ENCODE measurements around the gene ISM2. TPM values are rescaled to one million over a fixed set of nuclear protein-coding genes. Genes with fewer than 3 reads are reported as not detected.
A peak's percentile ranks its signal among the peaks of the same experiment; 100 is the strongest.

The ISM2 gene
- total and polyA plus RNA-seq, 5 donors: not detected

GRCh38 chr14:77507762-77508161 is 9.1 kb upstream of the ISM2 start:
- 96% methylated on average over 3 of the region's 3 CpGs for WGBS
- Histone ChIP-seq H3K27me3 (ENCODE audit: control insufficient read depth, insufficient read depth) (no peaks in the 10 kb centered on the region), H3K4me1 (ENCODE audit: control insufficient read depth, insufficient read depth, low read length) (no peaks in the 10 kb centered on the region), H3K9me3 (ENCODE audit: control insufficient read depth, low read length) (no peaks in the 10 kb centered on the region), H3K27ac (ENCODE audit: low read length) (no peak overlapping the region), H3K4me3 (ENCODE audit: low read length) (no peak overlapping the region)
- ATAC-seq (no peak), DNase-seq (no peak)
- intact Hi-C loops (cut with DNase I): no loop called here

- Histone ChIP-seq H3K4me1 (ENCODE audit: control insufficient read depth, insufficient read depth, low read length) (no peaks in the 10 kb centered on the region), H3K9me3 (ENCODE audit: control insufficient read depth, low read length) (no peaks in the 10 kb centered on the region), H3K4me3 (ENCODE audit: low read length) (no peak overlapping the region), H3K27ac (ENCODE audit: low read length) (no peak overlapping the region), H3K27me3 (ENCODE audit: control insufficient read depth, insufficient read depth) (no peaks in the 10 kb centered on the region)
- ATAC-seq: no peak
- intact Hi-C loops (cut with DNase I): no loop called here
- no peak for DNase-seq
- 71% methylated on average over 4 of the region's 4 CpGs for WGBS
Measured at GRCh38 chr14:77505031-77505430, 6.4 kb upstream of the ISM2 start.

GRCh38 chr14:77503138-77503537 is 4.5 kb upstream of the ISM2 start:
- ATAC-seq: no peak

GRCh38 chr14:77502109-77502782 is 3.6 kb upstream of the ISM2 start:
- H3K27me3 ChIP-seq (ENCODE audit: control insufficient read depth, insufficient read depth): no peaks in the 10 kb centered on the region
- ATAC-seq: no peak
- WGBS: 80% methylated on average over 11 of the region's 11 CpGs
- no peak overlapping the region for H3K4me3 ChIP-seq (ENCODE audit: low read length)
- DNase-seq: no peak
- intact Hi-C loops (cut with DNase I): no loop called here
- H3K9me3 ChIP-seq (ENCODE audit: control insufficient read depth, low read length): no peaks in the 10 kb centered on the region
- no peaks in the 10 kb centered on the region for H3K4me1 ChIP-seq (ENCODE audit: control insufficient read depth, insufficient read depth, low read length)
- H3K27ac ChIP-seq (ENCODE audit: low read length): no peak overlapping the region

More at GRCh38 chr14:77503138-77503537, 4.5 kb upstream of the ISM2 start:
- intact Hi-C loops (cut with DNase I): no loop called here
- no peak for DNase-seq
- H3K27me3 ChIP-seq (ENCODE audit: control insufficient read depth, insufficient read depth): no peaks in the 10 kb centered on the region
- H3K27ac ChIP-seq (ENCODE audit: low read length): no peak overlapping the region
- H3K4me1 ChIP-seq (ENCODE audit: control insufficient read depth, insufficient read depth, low read length): no peaks in the 10 kb centered on the region
- no peaks in the 10 kb centered on the region for H3K9me3 ChIP-seq (ENCODE audit: control insufficient read depth, low read length)
- 97% methylated on average over 5 of the region's 5 CpGs for WGBS
- H3K4me3 ChIP-seq (ENCODE audit: low read length): no peak overlapping the region

GRCh38 chr14:77498984-77499527 is 440 bp upstream of the ISM2 start:
- 3% methylated on average over 53 of the region's 53 CpGs for WGBS
- intact Hi-C loops (cut with DNase I): no loop called here
- H3K27ac ChIP-seq (ENCODE audit: low read length): no peak overlapping the region
- H3K4me1 ChIP-seq (ENCODE audit: control insufficient read depth, insufficient read depth, low read length): peaks cover 3% of the 10 kb centered on the region
- peak; percentile 18 for ATAC-seq
- peak overlapping the region; percentile 49 for H3K4me3 ChIP-seq (ENCODE audit: low read length)
- H3K9me3 ChIP-seq (ENCODE audit: control insufficient read depth, low read length): no peaks in the 10 kb centered on the region
- peak in 1 of 3 donors; percentile 53 for DNase-seq
- H3K27me3 ChIP-seq (ENCODE audit: control insufficient read depth, insufficient read depth): no peaks in the 10 kb centered on the region

- 38% methylated on average over 7 of the region's 7 CpGs for WGBS
- DNase-seq (no peak), ATAC-seq (no peak)
- H3K27ac ChIP-seq (ENCODE audit: low read length): no peak overlapping the region
- no peak overlapping the region for H3K4me3 ChIP-seq (ENCODE audit: low read length)
- peaks cover 3% of the 10 kb centered on the region for H3K4me1 ChIP-seq (ENCODE audit: control insufficient read depth, insufficient read depth, low read length)
- no peaks in the 10 kb centered on the region for H3K27me3 ChIP-seq (ENCODE audit: control insufficient read depth, insufficient read depth)
- intact Hi-C loops (cut with DNase I): no loop called here
- no peaks in the 10 kb centered on the region for H3K9me3 ChIP-seq (ENCODE audit: control insufficient read depth, low read length)
Measured at GRCh38 chr14:77495334-77495733, 3.3 kb downstream of the ISM2 start.

GRCh38 chr14:77491056-77491455 is 7.6 kb downstream of the ISM2 start:
- Histone ChIP-seq H3K27me3 (ENCODE audit: control insufficient read depth, insufficient read depth) (no peaks in the 10 kb centered on the region), H3K4me3 (ENCODE audit: low read length) (no peak overlapping the region), H3K9me3 (ENCODE audit: control insufficient read depth, low read length) (no peaks in the 10 kb centered on the region), H3K27ac (ENCODE audit: low read length) (no peak overlapping the region), H3K4me1 (ENCODE audit: control insufficient read depth, insufficient read depth, low read length) (peaks cover 3% of the 10 kb centered on the region)
- WGBS: 90% methylated on average over 5 of the region's 5 CpGs
- no peak for DNase-seq
- ATAC-seq: no peak
- intact Hi-C loops (cut with DNase I): no loop called here

GRCh38 chr14:77490347-77490986 is 8.1 kb downstream of the ISM2 start:
- Histone ChIP-seq H3K4me1 (ENCODE audit: control insufficient read depth, insufficient read depth, low read length) (peaks cover 1% of the 10 kb centered on the region), H3K4me3 (ENCODE audit: low read length) (no peak overlapping the region), H3K27me3 (ENCODE audit: control insufficient read depth, insufficient read depth) (no peaks in the 10 kb centered on the region), H3K9me3 (ENCODE audit: control insufficient read depth, low read length) (no peaks in the 10 kb centered on the region), H3K27ac (ENCODE audit: low read length) (no peak overlapping the region)
- DNase-seq (no peak), ATAC-seq (no peak)
- intact Hi-C loops (cut with DNase I): no loop called here
- 82% methylated on average over 8 of the region's 8 CpGs for WGBS

- DNase-seq: no peak
- WGBS: 88% methylated on average over 6 of the region's 6 CpGs
Measured at GRCh38 chr14:77489041-77489440, 9.6 kb downstream of the ISM2 start.

GRCh38 chr14:77488558-77488957 is 10.1 kb downstream of the ISM2 start:
- H3K9me3 ChIP-seq (ENCODE audit: control insufficient read depth, low read length): no peaks in the 10 kb centered on the region
- no peak overlapping the region for H3K27ac ChIP-seq (ENCODE audit: low read length)
- intact Hi-C loops (cut with DNase I): no loop called here
- H3K4me1 ChIP-seq (ENCODE audit: control insufficient read depth, insufficient read depth, low read length): no peaks in the 10 kb centered on the region
- ATAC-seq (no peak), DNase-seq (no peak)
- H3K4me3 ChIP-seq (ENCODE audit: low read length): no peak overlapping the region
- H3K27me3 ChIP-seq (ENCODE audit: control insufficient read depth, insufficient read depth): no peaks in the 10 kb centered on the region
- WGBS: 73% methylated on average over 7 of the region's 7 CpGs

More at GRCh38 chr14:77489041-77489440, 9.6 kb downstream of the ISM2 start:
- intact Hi-C loops (cut with DNase I): no loop called here
- no peaks in the 10 kb centered on the region for H3K4me1 ChIP-seq (ENCODE audit: control insufficient read depth, insufficient read depth, low read length)
- H3K27ac ChIP-seq (ENCODE audit: low read length): no peak overlapping the region
- ATAC-seq: no peak
- no peaks in the 10 kb centered on the region for H3K27me3 ChIP-seq (ENCODE audit: control insufficient read depth, insufficient read depth)
- no peaks in the 10 kb centered on the region for H3K9me3 ChIP-seq (ENCODE audit: control insufficient read depth, low read length)
- H3K4me3 ChIP-seq (ENCODE audit: low read length): no peak overlapping the region

- Histone ChIP-seq H3K4me1 (ENCODE audit: control insufficient read depth, insufficient read depth, low read length) (no peaks in the 10 kb centered on the region), H3K27ac (ENCODE audit: low read length) (no peak overlapping the region), H3K4me3 (ENCODE audit: low read length) (no peak overlapping the region), H3K27me3 (ENCODE audit: control insufficient read depth, insufficient read depth) (no peaks in the 10 kb centered on the region), H3K9me3 (ENCODE audit: control insufficient read depth, low read length) (no peaks in the 10 kb centered on the region)
- ATAC-seq: no peak
- WGBS: 90% methylated on average over 7 of the region's 7 CpGs
- intact Hi-C loops (cut with DNase I): no loop called here
- no peak for DNase-seq
Measured at GRCh38 chr14:77485901-77486678, 12.5 kb downstream of the ISM2 start.
